Measurements from ENCODE around the gene ZFAND2A.
"Not testable (repeated sequence)": the region's sequence is repeated elsewhere in the genome, so short reads cannot be mapped to it uniquely, and the experiment has no call there.

The ZFAND2A gene

GRCh38 chr7:1175597-1175966, 15.6 kb upstream of the ZFAND2A start:
- no peak for DNase-seq (ENCODE audit: low spot score)
- ChIA-PET POLR2A (ENCODE audit: low non-redundant PET) (no interaction called here), CTCF (interaction anchor here (0.6 to 2.8 kb wide), 14 partner anchors 10 to 287 kb away, joined by 3 to 31 read pairs (median 3); no protein-coding TSS in a partner anchor)
- TF ChIP-seq CTCF (conservative IDR thresholded peaks at IDR 0.05; ENCODE audit: low read depth) = no peak
- H3K27ac ChIP-seq = peak overlapping the region; percentile 44

- ChIA-PET CTCF (interaction anchor here (0.9 to 2.8 kb wide), 4 partner anchors 11 to 181 kb away, joined by 3 to 31 read pairs (median 10); no protein-coding TSS in a partner anchor), POLR2A (ENCODE audit: low non-redundant PET) (interaction anchor here (0.6 kb wide), 1 partner anchor 82 kb away, joined by 3 read pairs; no protein-coding TSS in a partner anchor)
- TF ChIP-seq CTCF (conservative IDR thresholded peaks at IDR 0.05; ENCODE audit: low read depth) = no peak
- DNase-seq (ENCODE audit: low spot score) = no peak
- H3K27ac ChIP-seq = no peak overlapping the region; the same call in 1 of the 2 replicates
Measured at GRCh38 chr7:1174881-1175596, 15.0 kb upstream of the ZFAND2A start.

- POLR2A ChIA-PET (ENCODE audit: low non-redundant PET) = no interaction called here
Measured at GRCh38 chr7:1174002-1174401, 14.0 kb upstream of the ZFAND2A start.

GRCh38 chr7:1172666-1173523, 12.9 kb upstream of the ZFAND2A start:
- no peak for TF ChIP-seq CTCF (conservative IDR thresholded peaks at IDR 0.05; ENCODE audit: low read depth)
- no peak for DNase-seq (ENCODE audit: low spot score)
- POLR2A ChIA-PET (ENCODE audit: low non-redundant PET) = interaction anchor here (0.6 kb wide), 1 partner anchor 232 kb away, joined by 3 read pairs; no protein-coding TSS in a partner anchor
- no peak overlapping the region for H3K27ac ChIP-seq
- CTCF ChIA-PET = interaction anchor here (0.7 to 1.1 kb wide), 6 partner anchors 54 to 291 kb away, joined by 3 to 5 read pairs (median 3); no protein-coding TSS in a partner anchor

More at GRCh38 chr7:1174002-1174401, 14.0 kb upstream of the ZFAND2A start:
- no peak for DNase-seq (ENCODE audit: low spot score)
- CTCF ChIA-PET = interaction anchor here (1.0 to 1.1 kb wide), 3 partner anchors 181 to 290 kb away, joined by 3 read pairs; no protein-coding TSS in a partner anchor
- no peak for TF ChIP-seq CTCF (conservative IDR thresholded peaks at IDR 0.05; ENCODE audit: low read depth)
- H3K27ac ChIP-seq = no peak overlapping the region

GRCh38 chr7:1171516-1171915, 11.5 kb upstream of the ZFAND2A start:
- DNase-seq (ENCODE audit: low spot score); POLR2A ChIA-PET (ENCODE audit: low non-redundant PET); H3K27ac ChIP-seq: not testable (repeated sequence)
- CTCF ChIA-PET = interaction anchor here (0.8 kb wide), 1 partner anchor 12 kb away, joined by 4 read pairs; no protein-coding TSS in a partner anchor

- ChIA-PET POLR2A (ENCODE audit: low non-redundant PET) (no interaction called here), CTCF (interaction anchor here (0.8 to 1.1 kb wide), 4 partner anchors 12 to 178 kb away, joined by 3 to 13 read pairs (median 4); no protein-coding TSS in a partner anchor)
- DNase-seq (ENCODE audit: low spot score) = no peak
- no peak overlapping the region for H3K27ac ChIP-seq
- TF ChIP-seq CTCF (conservative IDR thresholded peaks at IDR 0.05; ENCODE audit: low read depth) = no peak
Measured at GRCh38 chr7:1170741-1171501, 10.9 kb upstream of the ZFAND2A start.

Measured in RWPE1 (cell line).